Fibroblast of pulmonary artery (primary cell): ENCODE data around the gene DYRK3.

ENCODE experiments used
- DNase-seq: peaks from one replicate; pipeline ENCODE4 v3.0.0-alpha.2; 2010; ENCODE audit warnings: low read depth
- H3K4me3 ChIP-seq: replicated peaks from 2 replicates; pipeline ENCODE4 v1.5.1; 2011; ENCODE audit warnings: low read depth, mild to moderate bottlenecking, control low read depth, low read length, moderate library complexity
- CTCF ChIP-seq: IDR thresholded peaks from 2 replicates; pipeline ENCODE4 v1.5.1; 2011; ENCODE audit warnings: mild to moderate bottlenecking, control low read depth, low read length, inconsistent platforms; ENCODE audit errors: missing control alignments

The DYRK3 gene

GRCh38 chr1:206661161-206661820 is 26.0 kb downstream of the DYRK3 start:
- DNase-seq = no peak
- no peak overlapping the region for H3K4me3 ChIP-seq
- no peak for TF ChIP-seq CTCF

- DNase-seq = no peak
- H3K4me3 ChIP-seq = no peak overlapping the region
- no peak for TF ChIP-seq CTCF
These were observed 27.2 kb downstream of the DYRK3 start for GRCh38 chr1:206662396-206663092.

GRCh38 chr1:206663362-206663761 is 28.0 kb downstream of the DYRK3 start:
- TF ChIP-seq CTCF = no peak
- no peak overlapping the region for H3K4me3 ChIP-seq
- DNase-seq = no peak

GRCh38 chr1:206663832-206664652 is 28.7 kb downstream of the DYRK3 start:
- DNase-seq = peak; percentile 79
- peak; percentile 80 for TF ChIP-seq CTCF
- no peak overlapping the region for H3K4me3 ChIP-seq

GRCh38 chr1:206664740-206665139 is 29.4 kb downstream of the DYRK3 start:
- no peak for DNase-seq
- no peak for TF ChIP-seq CTCF
- H3K4me3 ChIP-seq = no peak overlapping the region

- H3K4me3 ChIP-seq = no peak overlapping the region
- no peak for DNase-seq
- no peak for TF ChIP-seq CTCF
These were observed 30.8 kb downstream of the DYRK3 start for GRCh38 chr1:206666031-206666561.
